IPS-15b (cell line): ENCODE measurements around the gene RTN4R.

ENCODE experiments used
- H3K27me3 ChIP-seq: one replicate; pipeline ENCODE4 v1.6.1; 2013; ENCODE audit warnings: low read length; ENCODE audit not compliant: control insufficient read depth, insufficient read depth
- H3K36me3 ChIP-seq: one replicate; pipeline ENCODE4 v1.6.1; 2013; ENCODE audit warnings: low read length; ENCODE audit not compliant: control insufficient read depth, insufficient read depth
- H3K4me1 ChIP-seq: one replicate; pipeline ENCODE4 v1.6.1; 2013; ENCODE audit warnings: mild to moderate bottlenecking, low read length; ENCODE audit not compliant: control insufficient read depth, insufficient read depth
- H3K4me3 ChIP-seq: one replicate; pipeline ENCODE4 v1.5.1; 2013; ENCODE audit warnings: low read depth, low read length
- H3K9ac ChIP-seq: one replicate; pipeline ENCODE4 v1.6.1; 2013; ENCODE audit warnings: low read depth, mild to moderate bottlenecking, low read length
- H3K9me3 ChIP-seq: one replicate; pipeline ENCODE4 v1.6.1; 2013; ENCODE audit warnings: mild to moderate bottlenecking, low read length; ENCODE audit not compliant: control insufficient read depth, insufficient read depth

RTN4R gene

DNA sequence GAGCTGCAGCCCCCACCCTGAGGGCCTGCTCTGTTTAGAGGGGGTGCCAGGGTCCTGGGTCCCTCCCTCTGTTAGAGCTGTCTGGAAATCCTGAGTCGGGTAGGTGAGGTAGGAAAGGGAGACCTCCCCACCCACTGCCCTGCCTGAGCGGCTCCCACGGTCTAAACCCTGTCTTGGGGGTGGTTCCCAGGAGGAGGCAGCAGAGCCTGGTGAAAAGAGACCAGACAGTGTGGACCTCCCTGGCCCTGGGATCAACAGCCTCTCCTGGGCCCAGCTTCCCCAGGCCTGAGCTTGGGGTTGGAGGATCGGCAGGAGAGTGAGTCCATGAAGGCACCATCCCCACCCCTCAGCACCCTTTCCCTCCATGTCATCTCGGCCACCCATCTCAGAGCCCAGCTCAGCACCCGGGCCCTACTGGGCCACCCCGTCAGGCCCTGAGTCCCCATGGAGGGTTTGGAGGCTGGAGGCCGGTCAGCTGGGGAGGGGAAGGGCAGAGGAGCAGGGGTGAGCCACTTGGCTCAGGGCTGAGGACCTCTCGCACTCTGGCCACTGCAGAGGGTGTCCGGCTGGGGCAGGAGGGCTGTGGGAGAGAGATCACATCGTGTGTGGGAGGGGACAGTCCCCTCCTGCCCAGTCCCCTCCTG, 37.2 kb downstream of the RTN4R start:
- Histone ChIP-seq H3K4me1 (no peaks in the 10 kb centered on the region), H3K27me3 (no peaks in the 10 kb centered on the region), H3K9ac (no peak overlapping the region), H3K4me3 (no peak overlapping the region), H3K9me3 (no peaks in the 10 kb centered on the region), H3K36me3 (no peaks in the 10 kb centered on the region)

- Histone ChIP-seq H3K27me3 (no peaks in the 10 kb centered on the region), H3K4me1 (no peaks in the 10 kb centered on the region), H3K4me3 (no peak overlapping the region), H3K9ac (no peak overlapping the region), H3K9me3 (no peaks in the 10 kb centered on the region), H3K36me3 (no peaks in the 10 kb centered on the region)
Measured at GRCh38 chr22:20229916-20230775, 38.0 kb downstream of the RTN4R start.

DNA sequence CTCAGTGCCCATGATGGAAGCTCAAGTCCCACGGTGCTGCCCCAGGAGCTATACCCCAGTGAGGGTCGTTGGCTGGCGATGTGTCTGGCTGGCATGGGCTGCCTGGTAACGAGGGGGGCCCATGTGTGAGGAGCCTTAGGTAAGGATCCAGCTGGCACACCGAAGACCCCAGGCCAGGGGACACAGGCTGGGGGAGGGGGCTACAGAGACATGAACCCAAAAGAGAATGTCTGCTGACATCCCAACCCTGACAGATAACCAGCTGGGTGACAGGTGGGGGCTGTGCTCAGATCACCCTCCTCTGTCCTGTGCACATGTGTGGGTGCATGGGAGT, 39.2 kb downstream of the RTN4R start:
- no peak overlapping the region for H3K4me3 ChIP-seq
- H3K9ac ChIP-seq, result no peak overlapping the region
- H3K27me3 ChIP-seq, result no peaks in the 10 kb centered on the region
- H3K9me3 ChIP-seq, result no peaks in the 10 kb centered on the region
- no peaks in the 10 kb centered on the region for H3K4me1 ChIP-seq
- no peaks in the 10 kb centered on the region for H3K36me3 ChIP-seq

GRCh38 chr22:20228055-20228938, 39.8 kb downstream of the RTN4R start:
- Histone ChIP-seq H3K36me3 (no peaks in the 10 kb centered on the region), H3K9ac (no peak overlapping the region), H3K4me3 (no peak overlapping the region), H3K27me3 (no peaks in the 10 kb centered on the region), H3K9me3 (no peaks in the 10 kb centered on the region), H3K4me1 (no peaks in the 10 kb centered on the region)

DNA sequence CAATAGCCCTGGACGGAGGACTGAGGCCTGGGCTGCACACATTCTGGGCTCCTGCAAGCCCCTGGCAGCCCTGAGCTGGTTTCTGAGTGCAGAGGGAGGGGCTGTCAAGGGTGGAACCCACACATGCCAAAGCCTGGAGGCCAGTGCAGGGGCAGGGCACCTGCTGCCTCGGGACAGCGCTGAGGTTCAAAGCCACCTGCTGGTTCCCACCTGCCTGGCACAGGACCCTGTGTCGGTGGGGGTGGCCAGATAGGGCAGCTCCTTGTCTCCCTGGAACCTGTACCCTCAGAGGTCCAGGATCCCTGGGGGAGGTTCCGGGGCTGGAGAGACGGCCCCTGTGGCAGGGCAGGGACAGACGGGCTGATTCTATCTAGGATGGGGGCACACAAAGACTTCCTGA, 40.8 kb downstream of the RTN4R start:
- Histone ChIP-seq H3K27me3 (no peaks in the 10 kb centered on the region), H3K4me3 (no peak overlapping the region), H3K36me3 (no peaks in the 10 kb centered on the region), H3K4me1 (no peaks in the 10 kb centered on the region), H3K9me3 (no peaks in the 10 kb centered on the region), H3K9ac (no peak overlapping the region)

GRCh38 chr22:20226760-20227350, 41.3 kb downstream of the RTN4R start:
- no peak overlapping the region for H3K4me3 ChIP-seq
- H3K9me3 ChIP-seq, result no peaks in the 10 kb centered on the region
- no peaks in the 10 kb centered on the region for H3K27me3 ChIP-seq
- H3K4me1 ChIP-seq, result no peaks in the 10 kb centered on the region
- H3K36me3 ChIP-seq, result no peaks in the 10 kb centered on the region
- H3K9ac ChIP-seq, result no peak overlapping the region

GRCh38 chr22:20226077-20226716, 41.9 kb downstream of the RTN4R start:
- no peak overlapping the region for H3K9ac ChIP-seq
- no peaks in the 10 kb centered on the region for H3K4me1 ChIP-seq

DNA sequence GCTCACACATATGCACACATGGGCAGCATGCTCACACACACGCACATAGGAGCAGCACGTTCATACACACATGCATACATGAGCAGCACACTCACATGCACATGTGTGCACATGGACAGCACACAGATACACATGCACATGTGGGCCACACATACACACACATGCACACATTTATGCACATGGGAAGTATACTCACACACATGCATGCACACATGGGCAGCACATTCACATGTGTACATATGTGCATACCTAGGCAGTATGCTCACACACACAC, 42.5 kb downstream of the RTN4R start:
- no peak overlapping the region for H3K9ac ChIP-seq
- no peaks in the 10 kb centered on the region for H3K36me3 ChIP-seq
- H3K4me3 ChIP-seq, result no peak overlapping the region
- H3K4me1 ChIP-seq, result no peaks in the 10 kb centered on the region
- H3K9me3 ChIP-seq, result no peaks in the 10 kb centered on the region
- H3K27me3 ChIP-seq, result no peaks in the 10 kb centered on the region

More at GRCh38 chr22:20226077-20226716, 41.9 kb downstream of the RTN4R start:
- no peaks in the 10 kb centered on the region for H3K27me3 ChIP-seq
- no peak overlapping the region for H3K4me3 ChIP-seq
- no peaks in the 10 kb centered on the region for H3K36me3 ChIP-seq
- H3K9me3 ChIP-seq, result no peaks in the 10 kb centered on the region

- H3K4me3 ChIP-seq, result no peak overlapping the region
- no peaks in the 10 kb centered on the region for H3K4me1 ChIP-seq
- no peaks in the 10 kb centered on the region for H3K36me3 ChIP-seq
- no peaks in the 10 kb centered on the region for H3K9me3 ChIP-seq
- H3K27me3 ChIP-seq, result no peaks in the 10 kb centered on the region
- no peak overlapping the region for H3K9ac ChIP-seq
Measured at GRCh38 chr22:20224917-20225692, 43.0 kb downstream of the RTN4R start.

- no peaks in the 10 kb centered on the region for H3K27me3 ChIP-seq
- no peaks in the 10 kb centered on the region for H3K9me3 ChIP-seq
- H3K9ac ChIP-seq, result no peak overlapping the region
- no peaks in the 10 kb centered on the region for H3K4me1 ChIP-seq
- no peak overlapping the region for H3K4me3 ChIP-seq
- no peaks in the 10 kb centered on the region for H3K36me3 ChIP-seq
Measured at GRCh38 chr22:20224256-20224626, 43.9 kb downstream of the RTN4R start.
